Skeletal muscle satellite cell (primary cell): ENCODE measurements around the gene RPS6KA4.

ENCODE experiments used
- H3K27me3 ChIP-seq: 2 replicates; pipeline ENCODE4 v1.7.0; 2013; ENCODE audit warnings: low read length; ENCODE audit not compliant: control insufficient read depth, insufficient read depth
- H3K36me3 ChIP-seq: 2 replicates; pipeline ENCODE4 v1.7.0; 2013; ENCODE audit warnings: mild to moderate bottlenecking, control low read depth, low read length; ENCODE audit not compliant: insufficient read depth
- H3K4me1 ChIP-seq: 2 replicates; pipeline ENCODE4 v1.7.0; 2013; ENCODE audit warnings: low read length; ENCODE audit not compliant: control insufficient read depth, insufficient read depth
- H3K4me2 ChIP-seq: 2 replicates; pipeline ENCODE4 v1.7.0; 2013; ENCODE audit warnings: mild to moderate bottlenecking, low read length
- H3K4me3 ChIP-seq: 2 replicates; pipeline ENCODE4 v1.7.0; 2013; ENCODE audit warnings: low read length
- H3K9ac ChIP-seq: 2 replicates; pipeline ENCODE4 v1.7.0; 2013; ENCODE audit warnings: mild to moderate bottlenecking, low read depth, low read length, moderate library complexity
- H3K9me3 ChIP-seq: replicated peaks from 2 replicates; pipeline ENCODE4 v1.7.0; 2013; ENCODE audit warnings: mild to moderate bottlenecking, control low read depth, low read length

The RPS6KA4 gene

DNA sequence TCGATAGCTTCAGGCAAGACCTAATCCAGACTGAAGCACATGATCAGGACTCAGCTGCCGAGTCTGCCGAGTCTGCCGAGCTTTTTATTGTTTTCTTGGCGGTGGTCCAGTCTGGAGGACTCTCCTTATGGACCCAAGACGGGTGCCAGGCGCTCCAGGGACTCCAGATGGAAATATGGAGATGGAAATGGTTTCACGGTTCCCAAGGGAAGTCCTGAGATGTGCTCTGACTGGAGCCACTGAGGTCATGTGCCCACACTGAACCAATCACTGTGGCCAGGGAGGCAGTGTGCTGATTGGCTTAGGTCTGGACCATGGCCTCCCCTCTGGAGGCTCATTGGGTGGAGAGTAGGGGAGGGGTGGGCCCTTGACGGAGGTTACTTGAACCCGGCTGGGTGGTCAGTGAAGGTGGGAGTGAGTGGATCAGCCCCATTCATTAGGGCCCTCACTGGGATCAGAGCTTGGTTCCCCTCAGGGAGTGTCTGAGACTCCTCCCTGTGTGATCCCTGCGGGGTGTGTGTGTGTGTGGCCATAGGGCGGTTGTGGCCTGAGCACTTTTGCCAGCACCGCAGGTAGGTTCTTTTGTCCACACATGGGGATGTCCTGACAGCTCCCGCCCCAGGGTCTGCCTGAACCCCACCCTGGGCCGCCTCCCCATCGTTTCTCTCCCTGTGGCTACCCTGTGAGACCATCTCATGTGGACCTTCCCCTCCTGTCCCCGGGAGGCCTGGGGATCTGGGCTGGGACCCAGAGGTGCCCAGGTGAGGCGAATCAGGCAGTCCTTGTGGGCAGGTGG is 14.0 kb downstream of the RPS6KA4 start:
- Histone ChIP-seq H3K9me3 (no peaks in the 10 kb centered on the region), H3K9ac (no peak overlapping the region), H3K4me2 (no peak overlapping the region), H3K36me3 (peaks cover 21% of the 10 kb centered on the region), H3K4me1 (no peaks in the 10 kb centered on the region), H3K4me3 (no peak overlapping the region), H3K27me3 (no peaks in the 10 kb centered on the region)

- Histone ChIP-seq H3K4me1 (peaks cover 1% of the 10 kb centered on the region), H3K9ac (no peak overlapping the region), H3K4me3 (no peak overlapping the region)
Measured at GRCh38 chr11:64373598-64373974, 14.6 kb downstream of the RPS6KA4 start.

DNA sequence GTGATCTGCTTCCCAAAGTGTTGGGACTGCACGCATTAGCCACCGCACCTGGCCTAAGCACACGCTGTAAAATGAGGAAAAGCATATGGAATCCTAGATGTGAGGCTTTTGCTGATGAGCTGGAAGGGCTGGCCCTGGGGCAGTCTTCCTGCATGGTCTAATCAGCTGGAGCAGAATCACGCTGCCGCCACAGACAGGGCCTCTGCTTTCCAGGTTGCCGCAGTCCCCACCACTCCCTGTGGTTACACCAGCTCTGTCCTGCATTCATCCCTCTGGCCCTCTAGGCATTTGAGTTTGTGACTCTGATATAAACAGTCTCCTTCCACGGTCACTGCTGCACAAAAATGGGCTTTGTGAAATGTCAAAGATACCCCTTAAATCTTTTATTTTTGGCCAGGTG is 17.1 kb downstream of the RPS6KA4 start:
- no peak overlapping the region for H3K4me2 ChIP-seq
- H3K4me3 ChIP-seq = no peak overlapping the region
- H3K4me1 ChIP-seq = peaks cover 6% of the 10 kb centered on the region
- H3K27me3 ChIP-seq = peaks cover 10% of the 10 kb centered on the region
- peaks cover 8% of the 10 kb centered on the region for H3K36me3 ChIP-seq
- H3K9me3 ChIP-seq = no peaks in the 10 kb centered on the region
- no peak overlapping the region for H3K9ac ChIP-seq

More at GRCh38 chr11:64373598-64373974, 14.6 kb downstream of the RPS6KA4 start:
- Histone ChIP-seq H3K9me3 (no peaks in the 10 kb centered on the region), H3K4me2 (no peak overlapping the region), H3K36me3 (peaks cover 17% of the 10 kb centered on the region), H3K27me3 (peaks cover under 1% of the 10 kb centered on the region)

DNA sequence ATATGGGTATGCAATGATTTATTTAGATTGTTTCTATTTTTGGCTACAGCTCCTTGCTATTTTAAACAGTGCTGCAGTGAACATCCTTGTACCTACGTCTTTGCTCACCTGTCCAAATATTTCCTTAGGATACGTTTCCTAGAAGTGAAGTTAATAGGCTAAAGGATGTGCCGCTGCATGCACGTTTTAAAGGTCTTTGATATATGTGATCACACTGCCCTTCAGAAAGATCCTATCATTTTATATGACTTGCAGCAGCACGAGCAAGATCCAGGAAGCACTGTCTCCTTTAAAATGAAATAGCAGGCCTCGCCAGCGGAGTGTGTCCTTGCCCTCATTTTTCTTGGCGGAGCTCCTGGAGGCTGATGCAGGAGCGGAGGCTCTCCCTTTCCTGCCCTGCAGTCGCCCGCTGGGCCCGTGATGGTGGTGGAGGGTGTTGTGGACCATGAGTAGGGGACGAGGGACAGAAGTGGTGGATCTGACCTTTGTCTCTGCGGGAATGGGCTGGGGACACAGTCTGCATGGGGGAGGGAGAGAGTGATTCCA is 19.4 kb downstream of the RPS6KA4 start:
- Histone ChIP-seq H3K9ac (no peak overlapping the region), H3K4me1 (peaks cover 6% of the 10 kb centered on the region), H3K9me3 (no peaks in the 10 kb centered on the region), H3K4me2 (peak overlapping the region; percentile 71), H3K4me3 (no peak overlapping the region), H3K27me3 (peaks cover 18% of the 10 kb centered on the region), H3K36me3 (no peaks in the 10 kb centered on the region)

GRCh38 chr11:64379160-64379559 is 20.2 kb downstream of the RPS6KA4 start:
- peaks cover 25% of the 10 kb centered on the region for H3K27me3 ChIP-seq
- peaks cover 6% of the 10 kb centered on the region for H3K4me1 ChIP-seq
- no peak overlapping the region for H3K4me3 ChIP-seq
- no peaks in the 10 kb centered on the region for H3K36me3 ChIP-seq
- H3K9me3 ChIP-seq = no peaks in the 10 kb centered on the region
- no peak overlapping the region for H3K4me2 ChIP-seq
- H3K9ac ChIP-seq = no peak overlapping the region

GRCh38 chr11:64379817-64380709 is 21.1 kb downstream of the RPS6KA4 start:
- H3K36me3 ChIP-seq = no peaks in the 10 kb centered on the region
- no peak overlapping the region for H3K4me3 ChIP-seq
- H3K4me2 ChIP-seq = no peak overlapping the region
- no peak overlapping the region for H3K9ac ChIP-seq
- peaks cover 34% of the 10 kb centered on the region for H3K27me3 ChIP-seq
- H3K9me3 ChIP-seq = no peaks in the 10 kb centered on the region
- H3K4me1 ChIP-seq = peaks cover 6% of the 10 kb centered on the region

DNA sequence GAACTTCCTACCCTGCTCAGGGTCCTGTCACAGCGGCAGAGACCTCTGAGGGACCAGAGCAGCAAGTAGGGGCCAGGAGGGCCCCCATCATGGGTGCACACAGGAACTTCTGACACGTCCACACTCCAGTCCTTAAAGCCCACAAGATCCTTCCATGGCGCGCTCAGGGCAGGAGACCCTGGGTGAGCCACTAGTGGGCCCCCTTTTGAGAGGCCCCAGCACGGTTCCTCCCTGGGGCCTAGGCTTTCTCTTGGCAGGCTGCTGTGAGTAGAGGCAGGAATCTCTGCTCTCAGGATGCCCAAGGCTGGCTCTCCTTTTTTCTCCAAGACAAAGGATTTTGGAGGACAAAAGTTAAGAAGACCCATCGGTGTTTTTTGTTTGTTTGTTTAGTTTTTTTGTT is 22.4 kb downstream of the RPS6KA4 start:
- H3K4me2 ChIP-seq = no peak overlapping the region

GRCh38 chr11:64382047-64382446 is 23.1 kb downstream of the RPS6KA4 start:
- peaks cover 6% of the 10 kb centered on the region for H3K4me1 ChIP-seq
- H3K4me3 ChIP-seq = no peak overlapping the region
- peaks cover 51% of the 10 kb centered on the region for H3K27me3 ChIP-seq
- no peak overlapping the region for H3K9ac ChIP-seq
- H3K9me3 ChIP-seq = no peaks in the 10 kb centered on the region
- H3K4me2 ChIP-seq = no peak overlapping the region
- H3K36me3 ChIP-seq = no peaks in the 10 kb centered on the region

More for the DNA sequence above, 22.4 kb downstream of the RPS6KA4 start:
- H3K9ac ChIP-seq = no peak overlapping the region
- no peaks in the 10 kb centered on the region for H3K36me3 ChIP-seq
- H3K27me3 ChIP-seq = peaks cover 47% of the 10 kb centered on the region
- no peaks in the 10 kb centered on the region for H3K9me3 ChIP-seq
- H3K4me1 ChIP-seq = peaks cover 6% of the 10 kb centered on the region
- H3K4me3 ChIP-seq = no peak overlapping the region

DNA sequence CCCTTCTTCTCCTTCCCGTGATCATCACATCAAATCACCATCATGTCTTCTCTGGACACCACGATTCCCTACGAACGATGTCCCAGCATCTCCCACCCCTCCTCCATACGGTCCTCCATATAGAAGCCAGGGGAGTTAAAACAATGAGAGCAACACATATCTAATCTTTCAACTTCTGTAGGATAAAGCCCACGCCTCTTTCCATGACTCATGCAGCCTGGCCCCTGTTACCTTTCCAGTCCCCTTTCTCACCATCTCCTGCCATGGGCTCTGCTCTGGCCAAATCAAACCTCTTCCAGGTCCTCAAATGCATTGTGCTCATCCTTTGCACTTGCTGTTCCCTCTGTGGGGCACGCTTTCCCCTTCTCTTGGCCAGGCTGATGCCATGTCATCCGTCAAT is 23.6 kb downstream of the RPS6KA4 start:
- H3K27me3 ChIP-seq = peaks cover 52% of the 10 kb centered on the region
- no peak overlapping the region for H3K9ac ChIP-seq
- no peak overlapping the region for H3K4me3 ChIP-seq
- no peaks in the 10 kb centered on the region for H3K36me3 ChIP-seq
- peaks cover 6% of the 10 kb centered on the region for H3K4me1 ChIP-seq
- no peaks in the 10 kb centered on the region for H3K9me3 ChIP-seq
- no peak overlapping the region for H3K4me2 ChIP-seq

DNA sequence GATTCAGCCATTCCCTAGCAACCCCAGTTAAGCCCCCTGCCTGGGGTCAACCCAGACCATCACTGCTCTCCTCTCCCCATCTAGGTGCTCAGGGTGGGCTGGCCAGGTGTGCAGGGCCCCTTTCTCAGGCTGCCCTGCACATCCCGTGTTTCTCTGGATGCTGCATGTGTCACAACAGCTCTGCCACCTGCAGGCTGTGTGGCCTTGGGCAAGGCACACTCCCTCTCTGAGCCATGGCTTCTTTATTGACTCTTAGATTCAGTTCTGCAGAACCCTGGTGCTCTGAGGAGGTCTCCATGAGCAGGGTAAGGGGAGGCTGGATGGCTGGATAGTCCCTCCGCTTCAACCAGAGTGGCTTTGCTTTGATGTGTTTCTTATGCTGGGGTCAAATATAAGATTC is 24.6 kb downstream of the RPS6KA4 start:
- H3K9me3 ChIP-seq = no peaks in the 10 kb centered on the region
- peaks cover 60% of the 10 kb centered on the region for H3K27me3 ChIP-seq
- H3K36me3 ChIP-seq = no peaks in the 10 kb centered on the region
- no peak overlapping the region for H3K9ac ChIP-seq
- H3K4me1 ChIP-seq = peaks cover 5% of the 10 kb centered on the region
- no peak overlapping the region for H3K4me3 ChIP-seq
- H3K4me2 ChIP-seq = no peak overlapping the region

GRCh38 chr11:64384028-64384737 is 25.2 kb downstream of the RPS6KA4 start:
- no peaks in the 10 kb centered on the region for H3K4me1 ChIP-seq
- no peak overlapping the region for H3K4me3 ChIP-seq
- no peaks in the 10 kb centered on the region for H3K9me3 ChIP-seq
- no peak overlapping the region for H3K4me2 ChIP-seq
- no peaks in the 10 kb centered on the region for H3K36me3 ChIP-seq
- no peak overlapping the region for H3K9ac ChIP-seq
- H3K27me3 ChIP-seq = peaks cover 60% of the 10 kb centered on the region
